Activated CD8-positive, alpha-beta T cell treated with anti-CD3 and anti-CD28 coated beads for 36 hours (primary cell): Measurements from ENCODE around the gene KLHL26. TPM values are rescaled to one million over a fixed set of nuclear protein-coding genes. Genes with fewer than 3 reads are reported as not detected.

ENCODE experiments used
- ATAC-seq: fragments of 200-7000 bp; cut with Tn5 transposase; one replicate; pipeline ENCODE4 v1.10.0; 2021; ENCODE audit warnings: mild to moderate bottlenecking, moderate library complexity
- CTCF ChIA-PET: fragments of 350-600 bp; sonication (Branson Sonifier 250); formaldehyde crosslinking; loops from one replicate; lab custom pipeline; 2021; ENCODE audit warnings: antibody characterized with exemption; lab: Charles Lee
- POLR2A ChIA-PET: fragments of 350-600 bp; sonication (Branson Sonifier 250); formaldehyde crosslinking; loops from one replicate; lab custom pipeline; 2021; ENCODE audit warnings: antibody characterized with exemption; lab: Charles Lee
- DNase-seq: peaks from one replicate; pipeline ENCODE4 v3.0.0-alpha.2; 2020
- H3K27ac Mint-ChIP-seq: one replicate; pipeline ENCODE4 v1.8.0; 2021; ENCODE audit warnings: mild to moderate bottlenecking, mixed read lengths
- H3K27me3 Mint-ChIP-seq: one replicate; pipeline ENCODE4 v1.8.0; 2021; ENCODE audit warnings: mixed read lengths
- H3K36me3 Mint-ChIP-seq: one replicate; pipeline ENCODE4 v1.8.0; 2021; ENCODE audit warnings: low read depth, mixed read lengths
- H3K4me1 Mint-ChIP-seq: one replicate; pipeline ENCODE4 v1.8.0; 2021; ENCODE audit warnings: low read depth, mixed read lengths
- H3K4me3 Mint-ChIP-seq: one replicate; pipeline ENCODE4 v1.8.0; 2021; ENCODE audit warnings: mild to moderate bottlenecking, moderate library complexity, mixed read lengths
- H3K9me3 Mint-ChIP-seq: one replicate; pipeline ENCODE4 v1.8.0; 2021; ENCODE audit warnings: mixed read lengths
- CTCF ChIP-seq: fragments of 200-600 bp; IDR thresholded peaks from one replicate; pipeline ENCODE4 v1.8.0; 2022; ENCODE audit warnings: antibody characterized with exemption, mild to moderate bottlenecking
- intact Hi-C: fragments of 100-400 bp; cut with micrococcal nuclease; formaldehyde crosslinking; loops from one replicate; pipeline ENCODE4 v1.10.0; 2022
- total RNA-seq, 2 experiments: library from RNA; stranded (reverse); gene quantifications; one replicate each; pipeline ENCODE4 v1.2.3, GENCODE V29; 2021

KLHL26 gene
- total RNA-seq, 2 experiments from 2014 or later = 10.3 to 10.8 TPM

GRCh38 chr19:18698321-18699167 lies 61.7 kb downstream of the KLHL26 start:
- ChIA-PET CTCF (no interaction called here), POLR2A (no interaction called here)
- DNase-seq (no peak), ATAC-seq (no peak)
- no peak overlapping the region for H3K27ac Mint-ChIP-seq
- H3K27me3 Mint-ChIP-seq = no peaks in the 10 kb centered on the region
- no peak for TF ChIP-seq CTCF
- no peaks in the 10 kb centered on the region for H3K36me3 Mint-ChIP-seq
- no peak overlapping the region for H3K4me3 Mint-ChIP-seq
- peaks cover 31% of the 10 kb centered on the region for H3K4me1 Mint-ChIP-seq
- intact Hi-C loops = no loop called here
- no peaks in the 10 kb centered on the region for H3K9me3 Mint-ChIP-seq

GRCh38 chr19:18699403-18700054 lies 62.7 kb downstream of the KLHL26 start:
- Mint-ChIP-seq H3K36me3 (no peaks in the 10 kb centered on the region), H3K4me3 (peak overlapping the region; percentile 71), H3K9me3 (no peaks in the 10 kb centered on the region), H3K4me1 (peaks cover 31% of the 10 kb centered on the region), H3K27me3 (no peaks in the 10 kb centered on the region), H3K27ac (peak overlapping the region; percentile 4)
- ChIA-PET POLR2A (interaction anchor here (0.7 to 1.0 kb wide), 2 partner anchors 14 to 146 kb away, joined by 3 to 4 read pairs; no protein-coding TSS in a partner anchor), CTCF (no interaction called here)
- ATAC-seq (no peak), DNase-seq (no peak)
- TF ChIP-seq CTCF = no peak
- intact Hi-C loops = no loop called here

GRCh38 chr19:18700501-18701249 lies 63.8 kb downstream of the KLHL26 start:
- intact Hi-C loops = no loop called here
- no peaks in the 10 kb centered on the region for H3K36me3 Mint-ChIP-seq
- H3K4me3 Mint-ChIP-seq = peak overlapping the region; percentile 71
- TF ChIP-seq CTCF = no peak
- POLR2A ChIA-PET = interaction anchor here (0.7 to 1.0 kb wide), 2 partner anchors 15 to 145 kb away, joined by 3 to 4 read pairs; no protein-coding TSS in a partner anchor
- CTCF ChIA-PET = interaction anchor here (0.7 kb wide), 1 partner anchor 181 kb away, joined by 3 read pairs; no protein-coding TSS in a partner anchor
- peak overlapping the region; percentile 67 for H3K27ac Mint-ChIP-seq
- ATAC-seq = peak; percentile 93
- H3K9me3 Mint-ChIP-seq = no peaks in the 10 kb centered on the region
- H3K4me1 Mint-ChIP-seq = peaks cover 31% of the 10 kb centered on the region
- no peaks in the 10 kb centered on the region for H3K27me3 Mint-ChIP-seq
- DNase-seq = peak; percentile 76

GRCh38 chr19:18701250-18701608 lies 64.4 kb downstream of the KLHL26 start:
- CTCF ChIA-PET = interaction anchor here (0.7 kb wide), 1 partner anchor 182 kb away, joined by 3 read pairs; no protein-coding TSS in a partner anchor
- TF ChIP-seq CTCF = no peak
- H3K4me3 Mint-ChIP-seq = peak overlapping the region; percentile 71
- intact Hi-C loops = no loop called here
- DNase-seq = no peak
- H3K36me3 Mint-ChIP-seq = no peaks in the 10 kb centered on the region
- H3K27me3 Mint-ChIP-seq = no peaks in the 10 kb centered on the region
- peaks cover 31% of the 10 kb centered on the region for H3K4me1 Mint-ChIP-seq
- no peak overlapping the region for H3K27ac Mint-ChIP-seq
- ATAC-seq = peak; percentile 9
- POLR2A ChIA-PET = no interaction called here
- no peaks in the 10 kb centered on the region for H3K9me3 Mint-ChIP-seq
